ENCODE measurements around the gene PRKCZ. TPM values are rescaled to one million over a fixed set of nuclear protein-coding genes. Genes with fewer than 3 reads are reported as not detected.
A peak's percentile ranks its signal among the peaks of the same experiment; 100 is the strongest.

Gene PRKCZ
- total and polyA plus RNA-seq, 9 of the 15 experiments (the other 6 are each of a cell fraction or from before 2014, with no cell fraction given): 0.07 to 3.1 (median 1.3) TPM

GRCh38 chr1:2065699-2066098, 15.5 kb downstream of the PRKCZ start:
- H3K27me3 ChIP-seq (ENCODE audit: control insufficient read depth in 2 of 2, insufficient read depth in 2 of 2, low read length in 2 of 2): peaks cover 72 to 74% of the 10 kb centered on the region in 2 experiments
- no peak overlapping the region for H3K9ac ChIP-seq (ENCODE audit: insufficient read depth in 1 of 2, low read depth in 2 of 2, low read length in 2 of 2)
- FAIRE-seq: no peak
- POLR2A ChIA-PET: no interaction called here
- no peaks in the 10 kb centered on the region for H3K79me2 ChIP-seq (ENCODE audit: control insufficient read depth, insufficient read depth, low read length)
- no peak overlapping the region for H2AFZ ChIP-seq (ENCODE audit: low read depth, low read length)
- CTCF ChIA-PET (ENCODE audit: low intra/inter-chr PET ratio): no interaction called here
- WGBS (ENCODE audit: insufficient coverage, low coverage, missing lambda C conversion rate): 3% methylated on average over 4 of the region's 4 CpGs
- H3K4me2 ChIP-seq (ENCODE audit: insufficient read depth, low read length): no peak overlapping the region
- no peaks in the 10 kb centered on the region for H3K9me3 ChIP-seq (replicated peaks; ENCODE audit: control insufficient read depth, insufficient read depth, low read depth, low read length)
- intact Hi-C loops (cut with micrococcal nuclease) (no loop called here), in situ Hi-C loops (cut with MboI) (no loop called here)
- peaks cover 0 to 19% of the 10 kb centered on the region in 2 experiments; a peak in 1 of 5 replicates for H3K4me1 ChIP-seq (replicated peaks in 1 of 2; ENCODE audit: control insufficient read depth in 2 of 2, insufficient read depth in 2 of 2, low read length in 2 of 2)
- DNase-seq (ENCODE audit: extremely low read depth in 1 of 4, low spot score in 3 of 4): no peak
- H3K9me1 ChIP-seq (ENCODE audit: control insufficient read depth, insufficient read depth, low read length): no peaks in the 10 kb centered on the region
- H3K27ac ChIP-seq (ENCODE audit: extremely low read depth, low read depth, low read length): no peak overlapping the region
- BruUV-seq (replicated peaks): no TSS peak
- no peak for ATAC-seq
- H4K20me1 ChIP-seq (replicated peaks; ENCODE audit: control insufficient read depth, insufficient read depth, low read length): peaks cover 9% of the 10 kb centered on the region; the same call in 1 of the 2 replicates
- H3K4me3 ChIP-seq: no peak overlapping the region
- H3K36me3 ChIP-seq (ENCODE audit: control insufficient read depth, insufficient read depth, low read length): no peaks in the 10 kb centered on the region
- no peak for TF ChIP-seq THRA (IDR thresholded peaks at IDR 0.05)
- no peak for TF ChIP-seq ELF4 (CRISPR knock-in tag; IDR thresholded peaks at IDR 0.05)
- TF ChIP-seq ZBTB17 (CRISPR knock-in tag; IDR thresholded peaks at IDR 0.05): no peak
- no peak for TF ChIP-seq HNRNPL (IDR thresholded peaks at IDR 0.05; ENCODE audit: low read depth, low read length)
- TF ChIP-seq ATF4 (CRISPR knock-in tag; IDR thresholded peaks at IDR 0.05): no peak
- no peak for TF ChIP-seq ZNF449 (CRISPR knock-in tag; IDR thresholded peaks at IDR 0.05)
- peak; percentile 76 for TF ChIP-seq ZNF324 (CRISPR knock-in tag; IDR thresholded peaks at IDR 0.05)
- TF ChIP-seq TSHZ1 (CRISPR knock-in tag; IDR thresholded peaks at IDR 0.05): no peak
